ENCODE data around the gene INPP5J. TPM values are rescaled to one million over a fixed set of nuclear protein-coding genes. Genes with fewer than 3 reads are reported as not detected.

Gene INPP5J
- total and polyA plus RNA-seq, 10 donors = 0.14 to 0.87 (median 0.43) TPM; not detected in 2

GRCh38 chr22:31105282-31105929, 17.4 kb upstream of the INPP5J start:
- H3K27ac ChIP-seq = peak overlapping the region in 4 of 8 donors; percentile 84 to 87 (median 86)
- peaks cover 0 to 47% (median 7%) of the 10 kb centered on the region in 6 donors for H3K36me3 ChIP-seq
- no peaks in the 10 kb centered on the region for H3K27me3 ChIP-seq (replicated peaks in 1 of 7)
- peak overlapping the region in 3 of 8 donors; percentile 47 to 78 (median 56) for H3K4me3 ChIP-seq
- peak; percentile 35 for DNase-seq
- no peaks in the 10 kb centered on the region for H3K9me3 ChIP-seq
- WGBS, 5 donors = 76 to 89% (median 79%) methylated on average over 10 to 11 of the region's 11 CpGs
- peaks cover 5 to 37% (median 28%) of the 10 kb centered on the region in 6 donors for H3K4me1 ChIP-seq
- TF ChIP-seq CTCF (IDR thresholded peaks at IDR 0.05 in 8 of 11, conservative IDR thresholded peaks at IDR 0.05 in 3 of 11) (no peak), POLR2AphosphoS5 (IDR thresholded peaks at IDR 0.05) (peak in 1 of 3 donors; percentile 19)
- intact Hi-C loops (cut with DNase I; ENCODE audit: low total_unique reads) = no loop called here

GRCh38 chr22:31106001-31106571, 16.7 kb upstream of the INPP5J start:
- 40 to 83% (median 70%) methylated on average over 4 of the region's 4 CpGs for WGBS, 5 donors
- Histone ChIP-seq H3K27me3 (replicated peaks in 1 of 7) (no peaks in the 10 kb centered on the region), H3K4me1 (peaks cover 5 to 37% (median 28%) of the 10 kb centered on the region in 6 donors), H3K27ac (peak overlapping the region in 7 of 8 donors; percentile 76 to 89 (median 85)), H3K9me3 (no peaks in the 10 kb centered on the region), H3K36me3 (peaks cover 0 to 41% (median 3%) of the 10 kb centered on the region in 6 donors), H3K4me3 (peak overlapping the region; percentile 16 to 78 (median 55))
- TF ChIP-seq POLR2AphosphoS5 (IDR thresholded peaks at IDR 0.05) (peak in 1 of 3 donors; percentile 34), CTCF (IDR thresholded peaks at IDR 0.05 in 8 of 11, conservative IDR thresholded peaks at IDR 0.05 in 3 of 11) (no peak)
- intact Hi-C loops (cut with DNase I; ENCODE audit: low total_unique reads) = no loop called here
- peak; percentile 65 for DNase-seq

GRCh38 chr22:31106731-31107177, 16.0 kb upstream of the INPP5J start:
- Histone ChIP-seq H3K36me3 (peaks cover 0 to 34% (median 0%) of the 10 kb centered on the region in 6 donors), H3K27ac (peak overlapping the region; percentile 76 to 89 (median 85)), H3K4me1 (peaks cover 5 to 37% (median 28%) of the 10 kb centered on the region in 6 donors), H3K27me3 (replicated peaks in 1 of 7) (no peaks in the 10 kb centered on the region), H3K4me3 (peak overlapping the region; percentile 36 to 78 (median 57)), H3K9me3 (no peaks in the 10 kb centered on the region)
- 59 to 77% (median 66%) methylated on average over 14 of the region's 14 CpGs for WGBS, 5 donors
- no peak for DNase-seq
- TF ChIP-seq POLR2A (IDR thresholded peaks at IDR 0.05) (no peak), CTCF (IDR thresholded peaks at IDR 0.05 in 8 of 11, conservative IDR thresholded peaks at IDR 0.05 in 3 of 11) (no peak), POLR2AphosphoS5 (IDR thresholded peaks at IDR 0.05) (no peak)
- intact Hi-C loops (cut with DNase I; ENCODE audit: low total_unique reads) = no loop called here

All from spleen (tissue), 11 donors.